H9 (cell line): ENCODE data around the gene LACRT. TPM values are rescaled to one million over a fixed set of nuclear protein-coding genes. Genes with fewer than 3 reads are reported as not detected.

Experiments
- DNase-seq: peaks from one replicate; pipeline ENCODE4 v3.0.0-alpha.2; 2017
- H2AFZ ChIP-seq: one replicate; pipeline ENCODE4 v1.6.1; 2013; ENCODE audit warnings: mild to moderate bottlenecking, low read length, control low read depth, moderate library complexity
- H2AK5ac ChIP-seq: 2 replicates; pipeline ENCODE4 v1.6.1; 2013; ENCODE audit warnings: low read length, control low read depth, mixed read lengths; ENCODE audit not compliant: insufficient read length
- H2BK120ac ChIP-seq: one replicate; pipeline ENCODE4 v1.6.1; 2013; ENCODE audit warnings: low read depth, mild to moderate bottlenecking, low read length, control low read depth, inconsistent platforms; ENCODE audit not compliant: poor library complexity, severe bottlenecking
- H2BK12ac ChIP-seq: 2 replicates; pipeline ENCODE4 v1.6.1; 2013; ENCODE audit warnings: low read length, control low read depth, mixed read lengths, low read depth; ENCODE audit not compliant: insufficient read length
- H2BK15ac ChIP-seq: 2 replicates; pipeline ENCODE4 v1.6.1; 2013; ENCODE audit warnings: low read depth, low read length, control low read depth
- H2BK20ac ChIP-seq: one replicate; pipeline ENCODE4 v1.6.1; 2013; ENCODE audit warnings: low read depth, mild to moderate bottlenecking, low read length, control low read depth, inconsistent platforms; ENCODE audit not compliant: poor library complexity, severe bottlenecking
- H2BK5ac ChIP-seq: 2 replicates; pipeline ENCODE4 v1.6.1; 2013; ENCODE audit warnings: low read length, control low read depth, mixed read lengths; ENCODE audit not compliant: insufficient read length
- H3K14ac ChIP-seq: 2 replicates; pipeline ENCODE4 v1.6.1; 2013; ENCODE audit warnings: low read length, control low read depth; ENCODE audit not compliant: insufficient read depth
- H3K18ac ChIP-seq: 2 replicates; pipeline ENCODE4 v1.6.1; 2013; ENCODE audit warnings: low read depth, mild to moderate bottlenecking, mixed read lengths, low read length, control low read depth; ENCODE audit not compliant: insufficient read length
- H3K23ac ChIP-seq: 2 replicates; pipeline ENCODE4 v1.6.1; 2013; ENCODE audit warnings: low read length, control low read depth, mixed read lengths, low read depth; ENCODE audit not compliant: insufficient read length
- H3K23me2 ChIP-seq: 2 replicates; pipeline ENCODE4 v1.6.1; 2013; ENCODE audit warnings: low read depth, mild to moderate bottlenecking, mixed read lengths, low read length, control low read depth; ENCODE audit not compliant: insufficient read length, poor library complexity, severe bottlenecking
- H3K27ac ChIP-seq: 2 replicates; pipeline ENCODE4 v1.5.1; 2013; ENCODE audit warnings: low read length, control low read depth, mixed read lengths, low read depth; ENCODE audit not compliant: insufficient read length
- H3K27me3 ChIP-seq: 2 replicates; pipeline ENCODE4 v1.6.1; 2013; ENCODE audit warnings: low read length, control low read depth, inconsistent platforms; ENCODE audit not compliant: insufficient read depth
- H3K4ac ChIP-seq: 2 replicates; pipeline ENCODE4 v1.6.1; 2013; ENCODE audit warnings: low read depth, mild to moderate bottlenecking, control low read depth, inconsistent platforms, low read length, moderate library complexity
- H3K4me1 ChIP-seq: 2 replicates; pipeline ENCODE4 v1.6.1; 2013; ENCODE audit warnings: low read length, control low read depth, inconsistent platforms; ENCODE audit not compliant: insufficient read depth
- H3K4me2 ChIP-seq: 2 replicates; pipeline ENCODE4 v1.6.1; 2013; ENCODE audit warnings: low read length, control low read depth, mixed read lengths; ENCODE audit not compliant: insufficient read length, insufficient read depth
- H3K56ac ChIP-seq: 2 replicates; pipeline ENCODE4 v1.6.1; 2013; ENCODE audit warnings: low read depth, mild to moderate bottlenecking, mixed read lengths, low read length, control low read depth; ENCODE audit not compliant: insufficient read length
- H3K79me1 ChIP-seq: 2 replicates; pipeline ENCODE4 v1.6.1; 2013; ENCODE audit warnings: low read depth, mild to moderate bottlenecking, moderate library complexity, low read length, control low read depth, inconsistent platforms; ENCODE audit not compliant: insufficient read depth, poor library complexity, severe bottlenecking
- H3K79me2 ChIP-seq: 2 replicates; pipeline ENCODE4 v1.6.1; 2013; ENCODE audit warnings: low read length, control low read depth, inconsistent platforms; ENCODE audit not compliant: insufficient read depth
- H3K9ac ChIP-seq: 2 replicates; pipeline ENCODE4 v1.6.1; 2013; ENCODE audit warnings: low read length, control low read depth, mixed read lengths; ENCODE audit not compliant: insufficient read length; ENCODE audit errors: extremely low read depth
- H3K9me3 ChIP-seq: one replicate; pipeline ENCODE4 v1.6.1; 2013; ENCODE audit warnings: low read depth, low read length, inconsistent platforms; ENCODE audit not compliant: control insufficient read depth
- H3T11ph ChIP-seq: one replicate; pipeline ENCODE4 v1.6.1; 2013; ENCODE audit warnings: mild to moderate bottlenecking, low read length, control low read depth, inconsistent platforms
- H4K20me1 ChIP-seq: one replicate; pipeline ENCODE4 v1.6.1; 2013; ENCODE audit not compliant: control insufficient read depth, insufficient read length, insufficient read depth
- H4K5ac ChIP-seq: 2 replicates; pipeline ENCODE4 v1.6.1; 2013; ENCODE audit warnings: low read depth, mild to moderate bottlenecking, mixed read lengths, low read length, control low read depth; ENCODE audit not compliant: insufficient read length
- H4K8ac ChIP-seq: replicated peaks from 2 replicates; pipeline ENCODE4 v1.6.1; 2013; ENCODE audit warnings: low read length, control low read depth, mixed read lengths, low read depth; ENCODE audit not compliant: insufficient read length
- H4K91ac ChIP-seq: 2 replicates; pipeline ENCODE4 v1.6.1; 2013; ENCODE audit warnings: low read depth, mild to moderate bottlenecking, moderate library complexity, mixed read lengths, low read length, control low read depth; ENCODE audit not compliant: insufficient read length
- H3K27ac Mint-ChIP-seq, 3 experiments: 2 replicates in 2 of 3; 3 replicates in 1 of 3; pipeline ENCODE4 v1.8.0; 2020 to 2021; ENCODE audit warnings: mixed read lengths in 3 of 3, mild to moderate bottlenecking in 1 of 3, moderate library complexity in 1 of 3
- H3K27me3 Mint-ChIP-seq: 2 replicates; pipeline ENCODE4 v1.8.0; 2021; ENCODE audit warnings: low read depth, mild to moderate bottlenecking, moderate library complexity, mixed read lengths
- H3K36me3 Mint-ChIP-seq, 3 experiments: 2 replicates in 2 of 3; 3 replicates in 1 of 3; pipeline ENCODE4 v1.8.0; 2020 to 2021; ENCODE audit warnings: low read depth in 3 of 3, mixed read lengths in 3 of 3; ENCODE audit not compliant: insufficient read depth in 1 of 3
- H3K4me1 Mint-ChIP-seq, 2 experiments: 2 replicates each; pipeline ENCODE4 v1.8.0; 2020; ENCODE audit warnings: mixed read lengths in 2 of 2
- H3K4me3 Mint-ChIP-seq, 2 experiments: 2 replicates in 1 of 2; 3 replicates in 1 of 2; pipeline ENCODE4 v1.8.0; 2020 to 2021; ENCODE audit warnings: mild to moderate bottlenecking in 2 of 2, mixed read lengths in 2 of 2, moderate library complexity in 1 of 2
- H3K9me3 Mint-ChIP-seq, 2 experiments: 2 replicates in 1 of 2; 3 replicates in 1 of 2; pipeline ENCODE4 v1.8.0; 2020; ENCODE audit warnings: mild to moderate bottlenecking in 2 of 2, mixed read lengths in 2 of 2, moderate library complexity in 1 of 2
- WGBS: extraction: QIAGEN DNeasy Blood & Tissue Kit; methylation state at CpG from one replicate; pipeline ENCODE4 v1.1.7; 2013; ENCODE audit warnings: missing lambda C conversion rate, low lambda C conversion rate, mixed read lengths; ENCODE audit not compliant: insufficient read length; ENCODE audit errors: extremely low coverage; 5-methylcytosine and 5-hydroxymethylcytosine counted together
- total RNA-seq: library from RNA; stranded (reverse); gene quantifications from 2 replicates; pipeline ENCODE4 v1.2.1, GENCODE V29; 2021
- TF ChIP-seq, protein P1 (sequence below): fragments of 200-600 bp; sonication (generic); conservative IDR thresholded peaks from 3 replicates; pipeline ENCODE4 v1.8.0; 2021; ENCODE audit warnings: antibody characterized with exemption, mild to moderate bottlenecking

LACRT gene
- total RNA-seq, 1 experiment from 2014 or later, result not detected

DNA sequence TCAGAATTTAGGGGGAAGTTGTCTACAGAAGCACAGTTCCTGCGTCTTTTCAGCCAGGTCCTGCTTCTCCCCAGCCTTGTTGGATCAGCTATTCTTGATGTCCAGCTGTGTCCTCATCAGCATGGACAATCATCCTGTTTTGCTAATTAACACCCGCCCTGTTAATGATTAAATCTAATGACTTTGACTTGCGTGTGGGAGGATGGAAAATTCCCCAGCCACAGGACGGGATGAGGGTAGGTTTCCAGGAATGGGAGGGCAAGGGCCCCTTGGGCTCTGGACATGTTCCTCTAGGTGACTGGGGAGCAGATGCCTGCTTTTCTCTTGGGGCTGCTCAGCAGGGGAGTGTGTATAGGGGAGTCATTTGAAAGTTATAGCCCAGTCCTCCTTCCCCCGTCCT is 41.0 kb downstream of the LACRT start:
- Histone ChIP-seq H4K5ac (no peak overlapping the region), H2BK15ac (no peak overlapping the region), H2AFZ (no peak overlapping the region), H4K20me1 (no peaks in the 10 kb centered on the region), H4K8ac (no peak overlapping the region), H2BK5ac (no peak overlapping the region), H3K18ac (no peak overlapping the region), H3K23me2 (peaks cover 1% of the 10 kb centered on the region), H4K91ac (no peak overlapping the region), H3K14ac (no peak overlapping the region), H2AK5ac (no peak overlapping the region), H3K23ac (no peak overlapping the region), H3K4me2 (no peak overlapping the region), H3K4me1 (peaks cover 3% of the 10 kb centered on the region; the same call in 1 of the 2 replicates), H2BK120ac (no peak overlapping the region), H3K79me2 (no peaks in the 10 kb centered on the region), H3K27me3 (peaks cover 12% of the 10 kb centered on the region; the same call in 1 of the 2 replicates), H3K9ac (no peak overlapping the region), H2BK12ac (no peak overlapping the region), H3K56ac (no peak overlapping the region), H3K4ac (no peak overlapping the region), H3K79me1 (no peaks in the 10 kb centered on the region), H3K27ac (no peak overlapping the region), H2BK20ac (no peak overlapping the region), H3T11ph (no peak overlapping the region), H3K9me3 (no peaks in the 10 kb centered on the region)
- Mint-ChIP-seq H3K27ac (no peak overlapping the region), H3K9me3 (no peaks in the 10 kb centered on the region; a peak in 1 of 5 replicates), H3K4me1 (peaks cover 28 to 32% of the 10 kb centered on the region in 2 experiments), H3K36me3 (peaks cover 0 to 1% (median 0%) of the 10 kb centered on the region in 3 experiments; a peak in 1 of 7 replicates), H3K27me3 (peaks cover 94% of the 10 kb centered on the region), H3K4me3 (no peak overlapping the region)
- TF ChIP-seq, protein P1, sequence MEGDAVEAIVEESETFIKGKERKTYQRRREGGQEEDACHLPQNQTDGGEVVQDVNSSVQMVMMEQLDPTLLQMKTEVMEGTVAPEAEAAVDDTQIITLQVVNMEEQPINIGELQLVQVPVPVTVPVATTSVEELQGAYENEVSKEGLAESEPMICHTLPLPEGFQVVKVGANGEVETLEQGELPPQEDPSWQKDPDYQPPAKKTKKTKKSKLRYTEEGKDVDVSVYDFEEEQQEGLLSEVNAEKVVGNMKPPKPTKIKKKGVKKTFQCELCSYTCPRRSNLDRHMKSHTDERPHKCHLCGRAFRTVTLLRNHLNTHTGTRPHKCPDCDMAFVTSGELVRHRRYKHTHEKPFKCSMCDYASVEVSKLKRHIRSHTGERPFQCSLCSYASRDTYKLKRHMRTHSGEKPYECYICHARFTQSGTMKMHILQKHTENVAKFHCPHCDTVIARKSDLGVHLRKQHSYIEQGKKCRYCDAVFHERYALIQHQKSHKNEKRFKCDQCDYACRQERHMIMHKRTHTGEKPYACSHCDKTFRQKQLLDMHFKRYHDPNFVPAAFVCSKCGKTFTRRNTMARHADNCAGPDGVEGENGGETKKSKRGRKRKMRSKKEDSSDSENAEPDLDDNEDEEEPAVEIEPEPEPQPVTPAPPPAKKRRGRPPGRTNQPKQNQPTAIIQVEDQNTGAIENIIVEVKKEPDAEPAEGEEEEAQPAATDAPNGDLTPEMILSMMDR, result no peak
- DNase-seq, result no peak
- no CpG with 5 or more reads among the region's 5 CpGs for WGBS
